ENCODE data around the gene BCAS2. TPM values are rescaled to one million over a fixed set of nuclear protein-coding genes. Genes with fewer than 3 reads are reported as not detected.
"Not testable (repeated sequence)": the region's sequence is repeated elsewhere in the genome, so short reads cannot be mapped to it uniquely, and the experiment has no call there.

The BCAS2 gene
- total and polyA plus RNA-seq, 11 donors: 18.6 to 44.4 (median 34.4) TPM

DNA sequence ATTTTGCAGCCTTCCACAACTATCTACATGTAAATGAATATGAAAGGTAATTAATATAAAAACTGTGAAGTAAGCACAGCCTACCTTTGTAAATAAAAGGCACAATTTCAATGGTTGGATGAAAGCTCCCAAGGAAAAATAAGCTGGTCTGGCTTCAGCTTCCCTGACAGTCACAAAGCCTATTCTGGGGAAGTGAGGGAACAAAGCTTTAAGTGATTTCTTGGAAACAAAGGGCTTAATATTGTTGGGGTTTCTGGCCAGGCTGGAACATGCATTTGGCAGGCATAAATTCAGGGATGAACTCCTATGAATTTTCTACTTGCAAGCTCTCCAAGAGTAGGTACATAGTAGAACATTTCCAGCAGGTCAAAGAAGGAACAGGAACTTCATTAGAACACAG is 17.3 kb downstream of the BCAS2 start:
- DNase-seq (no peak), ATAC-seq (no peak)
- Histone ChIP-seq H3K36me3 (peaks cover 2 to 50% (median 46%) of the 10 kb centered on the region in 9 donors), H3K4me3 (no peak overlapping the region), H3K27me3 (no peaks in the 10 kb centered on the region), H3K4me1 (no peaks in the 10 kb centered on the region), H3K27ac (no peak overlapping the region), H3K9me3 (no peaks in the 10 kb centered on the region)
- intact Hi-C loops (cut with DNase I): loop anchor here in 3 of 10 donors (5.0 to 10.0 kb wide), 4 partner anchors 159 to 589 kb away; partner anchors contain the start of gene OLFML3 (in 1 of the 3)
- TF ChIP-seq, protein P1, sequence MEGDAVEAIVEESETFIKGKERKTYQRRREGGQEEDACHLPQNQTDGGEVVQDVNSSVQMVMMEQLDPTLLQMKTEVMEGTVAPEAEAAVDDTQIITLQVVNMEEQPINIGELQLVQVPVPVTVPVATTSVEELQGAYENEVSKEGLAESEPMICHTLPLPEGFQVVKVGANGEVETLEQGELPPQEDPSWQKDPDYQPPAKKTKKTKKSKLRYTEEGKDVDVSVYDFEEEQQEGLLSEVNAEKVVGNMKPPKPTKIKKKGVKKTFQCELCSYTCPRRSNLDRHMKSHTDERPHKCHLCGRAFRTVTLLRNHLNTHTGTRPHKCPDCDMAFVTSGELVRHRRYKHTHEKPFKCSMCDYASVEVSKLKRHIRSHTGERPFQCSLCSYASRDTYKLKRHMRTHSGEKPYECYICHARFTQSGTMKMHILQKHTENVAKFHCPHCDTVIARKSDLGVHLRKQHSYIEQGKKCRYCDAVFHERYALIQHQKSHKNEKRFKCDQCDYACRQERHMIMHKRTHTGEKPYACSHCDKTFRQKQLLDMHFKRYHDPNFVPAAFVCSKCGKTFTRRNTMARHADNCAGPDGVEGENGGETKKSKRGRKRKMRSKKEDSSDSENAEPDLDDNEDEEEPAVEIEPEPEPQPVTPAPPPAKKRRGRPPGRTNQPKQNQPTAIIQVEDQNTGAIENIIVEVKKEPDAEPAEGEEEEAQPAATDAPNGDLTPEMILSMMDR (IDR thresholded peaks at IDR 0.05): no peak
- TF ChIP-seq POLR2A (IDR thresholded peaks at IDR 0.05): no peak

DNA sequence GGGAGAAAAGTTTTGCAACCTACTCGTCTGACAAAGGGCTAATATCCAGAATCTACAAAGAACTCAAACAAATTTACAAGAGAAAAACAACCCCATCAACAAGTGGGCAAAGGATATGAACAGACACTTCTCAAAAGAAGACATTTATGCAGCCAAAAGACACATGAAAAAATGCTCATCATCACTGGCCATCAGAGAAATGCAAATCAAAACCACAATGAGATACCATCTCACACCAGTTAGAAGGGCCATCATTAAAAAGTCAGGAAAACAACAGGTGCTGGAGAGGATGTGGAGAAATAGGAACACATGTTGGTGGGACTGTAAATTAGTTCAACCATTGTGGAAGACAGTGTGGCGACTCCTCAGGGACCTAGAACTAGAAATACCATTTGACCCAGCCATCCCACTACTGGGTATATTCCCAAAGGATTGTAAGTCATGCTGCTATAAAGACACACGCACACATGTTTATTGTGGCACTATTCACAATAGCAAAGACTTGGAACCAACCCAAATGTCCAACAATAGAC is 18.4 kb downstream of the BCAS2 start:
- H3K9me3 ChIP-seq, ATAC-seq, H3K4me3 ChIP-seq, DNase-seq, H3K4me1 ChIP-seq, H3K27me3 ChIP-seq, H3K27ac ChIP-seq: not testable (repeated sequence)
- peaks cover 2 to 40% (median 35%) of the 10 kb centered on the region in 9 donors for H3K36me3 ChIP-seq
- 82 to 91% (median 86%) methylated on average over 3 of the region's 3 CpGs for WGBS, 4 donors
- intact Hi-C loops (cut with DNase I): loop anchor here in 3 of 10 donors (5.0 to 10.0 kb wide), 4 partner anchors 158 to 588 kb away; partner anchors contain the start of gene OLFML3 (in 1 of the 3)

DNA sequence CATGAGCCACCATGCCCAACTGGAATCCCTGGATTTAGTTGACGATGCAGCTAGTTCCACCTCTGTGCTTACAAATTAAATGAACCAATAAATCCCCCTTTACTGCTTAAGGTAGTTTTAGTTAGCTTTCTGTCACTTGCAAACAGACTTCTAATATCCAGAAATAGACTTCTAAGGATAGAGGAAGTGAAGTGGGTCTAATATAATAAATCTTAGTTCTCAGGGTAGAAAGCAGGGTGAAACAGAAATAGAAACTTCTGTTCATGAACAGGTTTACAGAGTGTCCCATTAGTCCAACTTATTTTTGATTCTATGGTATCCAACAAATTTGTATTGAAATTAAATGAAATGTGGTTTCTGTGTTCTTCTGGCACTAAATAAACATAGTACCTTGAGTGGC is 20.1 kb downstream of the BCAS2 start:
- no peak overlapping the region for H3K27ac ChIP-seq
- DNase-seq (no peak), ATAC-seq (no peak)
- no peaks in the 10 kb centered on the region for H3K27me3 ChIP-seq
- no peak overlapping the region for H3K4me3 ChIP-seq
- intact Hi-C loops (cut with DNase I): loop anchor here in 3 of 10 donors (5.0 to 10.0 kb wide), 4 partner anchors 157 to 587 kb away; partner anchors contain the start of gene OLFML3 (in 1 of the 3)
- 92 to 100% (median 93%) methylated on average over 1 of the region's 1 CpG for WGBS, 4 donors
- peaks cover 0 to 22% (median 18%) of the 10 kb centered on the region in 9 donors for H3K36me3 ChIP-seq
- no peaks in the 10 kb centered on the region for H3K4me1 ChIP-seq
- TF ChIP-seq, protein P1 (IDR thresholded peaks at IDR 0.05): no peak
- no peak for TF ChIP-seq POLR2A (IDR thresholded peaks at IDR 0.05)
- H3K9me3 ChIP-seq: no peaks in the 10 kb centered on the region

DNA sequence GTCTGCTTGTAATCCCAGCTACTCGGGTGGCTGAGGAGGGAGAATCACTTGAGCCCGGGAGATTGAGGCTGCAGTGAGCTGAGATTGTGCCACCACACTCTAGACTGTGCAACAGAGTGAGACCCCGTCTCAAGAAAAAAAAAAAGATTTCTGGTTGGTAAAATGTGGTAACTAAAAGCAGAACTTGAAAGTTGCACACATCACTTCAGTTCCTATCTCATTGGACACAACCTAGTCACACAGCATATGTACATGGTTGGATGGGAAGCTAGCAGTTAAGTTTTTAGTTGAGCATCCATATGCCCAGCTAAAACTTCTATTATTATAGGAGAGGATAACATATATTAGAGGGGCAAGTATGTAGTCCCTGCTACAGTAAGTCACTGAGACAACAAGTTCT is 22.1 kb downstream of the BCAS2 start:
- Histone ChIP-seq H3K4me3 (no peak overlapping the region), H3K27ac (no peak overlapping the region), H3K4me1 (no peaks in the 10 kb centered on the region), H3K9me3 (no peaks in the 10 kb centered on the region), H3K36me3 (peaks cover 0 to 4% (median 0%) of the 10 kb centered on the region in 9 donors), H3K27me3 (no peaks in the 10 kb centered on the region)
- DNase-seq (no peak), ATAC-seq (no peak)
- whole genome bisulfite sequencing, 4 donors: 82 to 90% (median 87%) methylated on average over 3 of the region's 3 CpGs
- no peak for TF ChIP-seq POLR2A (IDR thresholded peaks at IDR 0.05)
- TF ChIP-seq, protein P1 (IDR thresholded peaks at IDR 0.05): no peak
- intact Hi-C loops (cut with DNase I): loop anchor here in 5 of 10 donors (2.0 to 10.0 kb wide), 6 partner anchors 205 to 585 kb away; partner anchors contain the start of gene OLFML3 (in 2 of the 5)

Measured in heart left ventricle (tissue), 16 donors.